Ovary (tissue), 9 donors: ENCODE data around the gene RGS17. TPM values are rescaled to one million over a fixed set of nuclear protein-coding genes. Genes with fewer than 3 reads are reported as not detected.
"Not testable (repeated sequence)": the region's sequence is repeated elsewhere in the genome, so short reads cannot be mapped to it uniquely, and the experiment has no call there.

Source experiments
- DNase-seq, 5 donors: peaks; one replicate each; pipeline ENCODE4 v3.0.0-alpha.2; 2019 to 2020
- H3K27ac ChIP-seq, 2 donors: fragments of 200-600 bp; one replicate each; pipeline versions ENCODE4 v1.5.1 to v1.8.0; 2019 to 2022
- H3K27me3 ChIP-seq: fragments of 200-600 bp; one replicate; pipeline ENCODE4 v1.8.0; 2022
- H3K36me3 ChIP-seq: fragments of 200-600 bp; sonication (generic); one replicate; pipeline ENCODE4 v1.5.1; 2019
- H3K4me1 ChIP-seq: one replicate; pipeline ENCODE4 v1.8.1; 2013; ENCODE audit warnings: mild to moderate bottlenecking, moderate library complexity; ENCODE audit not compliant: insufficient read depth
- H3K4me3 ChIP-seq: fragments of 200-600 bp; sonication (generic); one replicate; pipeline ENCODE4 v1.5.1; 2017
- H3K9me3 ChIP-seq, 2 donors: fragments of 200-600 bp in 1 of 2; sonication (generic) in 1 of 2; one replicate each; pipeline versions ENCODE4 v1.5.1 to v1.8.1; 2013 to 2019; ENCODE audit warnings: mild to moderate bottlenecking in 1 of 2, moderate library complexity in 1 of 2
- CTCF ChIP-seq, 3 donors: fragments of 450-650 bp in 2 of 3; fragments of 200-600 bp in 1 of 3; IDR thresholded peaks; one replicate each; pipeline versions ENCODE4 v1.5.1 to v1.8.0; 2016 to 2022; ENCODE audit warnings: antibody characterized with exemption in 3 of 3, mild to moderate bottlenecking in 1 of 3
- EP300 ChIP-seq: sonication (generic); formaldehyde crosslinking; IDR thresholded peaks from one replicate; pipeline ENCODE4 v1.6.1; 2017; ENCODE audit warnings: antibody characterized with exemption
- POLR2A ChIP-seq: fragments of 450-650 bp; IDR thresholded peaks from one replicate; pipeline ENCODE4 v1.6.1; 2017; ENCODE audit warnings: antibody characterized with exemption, mild to moderate bottlenecking, moderate library complexity
- WGBS, 3 donors: extraction: QIAGEN DNeasy Blood & Tissue Kit in 1 of 3; methylation state at CpG; one replicate each; pipeline versions ENCODE4 v1.1.5 to v1.1.7; 2013 to 2017; 5-methylcytosine and 5-hydroxymethylcytosine counted together
- intact Hi-C, 4 donors: fragments of 100-400 bp; cut with DNase I; formaldehyde crosslinking; loops; one replicate each; pipeline versions ENCODE4 v1.11.0 to v1.15.1; 2022 to 2023
- polyA plus RNA-seq, 2 donors: library from polyadenylated mRNA; stranded (reverse); fragments of 200-250 nt in 1 of 2; fragments of 350-450 nt in 1 of 2; fragmentation: Illumina TruSeq in 1 of 2; extraction: RNeasy Lipid Tissue Mini Kit (QIAGEN cat#74804) in 1 of 2; gene quantifications; one replicate each; pipeline ENCODE4 v1.2.3, GENCODE V29; 2013 to 2014
- total RNA-seq, 7 donors: library from RNA; depleted of rRNA in 2 of 7; stranded (reverse); fragments of >200 nt in 2 of 7; fragmentation: NEBNext Ultra II Directional in 3 of 7; extraction: Animal tissue kit (Norgen Biotek cat#: 25700) in 3 of 7; gene quantifications; one replicate each; pipeline versions ENCODE4 v1.1.0 to v1.2.4, GENCODE V29; 2016 to 2023
- donor health status: DM: no; HTN: no; CAD: no; lungs with moderate emphysema.
- donor health status: DM: no; HTN: no; CAD: no.
- donor health status: Bipolar disorder and iron deficiency.
- donor health status: DM: yes; HTN: yes; CAD: no.
- donor health status: DM: no; HTN: no; CAD: no.
- donor health status: DM: yes; HTN: yes; CAD: no.

RGS17 gene
- total and polyA plus RNA-seq, 9 donors, result 0.30 to 0.95 (median 0.46) TPM

DNA sequence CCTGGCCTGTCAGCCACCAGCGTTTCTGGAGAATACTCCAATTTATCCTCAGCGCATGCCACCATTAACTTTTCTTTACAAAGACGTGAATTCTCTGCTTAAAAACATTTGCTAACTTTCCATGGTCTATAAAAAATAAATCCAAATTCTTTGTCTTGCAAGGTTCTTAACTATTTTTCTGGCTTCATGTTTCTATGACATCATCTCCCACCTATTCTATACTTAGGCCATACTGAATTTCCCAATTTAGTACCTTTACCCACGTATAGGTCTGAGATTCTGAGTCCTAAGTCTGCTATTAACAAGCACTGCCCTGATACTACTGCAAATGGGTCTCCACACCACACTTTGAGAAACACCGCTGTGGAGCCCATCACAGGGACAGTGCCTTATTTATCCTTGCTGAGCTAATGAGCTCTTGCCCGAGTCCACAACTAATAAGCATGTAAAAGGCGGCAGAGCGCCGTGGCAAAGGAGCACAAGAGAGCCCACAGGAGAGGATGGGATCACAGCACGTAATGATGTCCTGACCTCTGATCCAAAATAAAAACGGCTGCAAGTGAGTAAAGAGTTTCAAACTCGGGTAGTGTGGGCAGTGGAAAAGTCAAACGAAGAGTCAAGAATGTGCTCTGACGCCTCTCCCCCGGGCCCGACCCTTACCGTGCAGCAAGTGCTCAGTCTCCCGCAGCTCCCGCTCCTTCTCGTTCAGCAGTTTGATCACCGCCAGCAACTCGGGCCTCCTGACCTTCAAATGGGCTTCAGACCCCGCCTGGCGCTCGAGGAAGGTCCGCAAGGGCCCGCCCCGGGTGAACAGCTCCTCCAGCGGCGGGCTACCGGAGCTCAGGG, 129.1 kb downstream of the RGS17 start:
- Histone ChIP-seq H3K27ac (peak overlapping the region; percentile 68 to 76), H3K36me3 (no peaks in the 10 kb centered on the region), H3K9me3 (no peaks in the 10 kb centered on the region), H3K27me3 (no peaks in the 10 kb centered on the region), H3K4me3 (peak overlapping the region; percentile 59), H3K4me1 (peaks cover 7% of the 10 kb centered on the region)
- peak in 1 of 5 donors; percentile 10 for DNase-seq
- WGBS, 3 donors, result 2 to 3% (median 2%) methylated on average over 26 to 31 of the region's 31 CpGs
- intact Hi-C loops, result loop anchor here in 1 of 4 donors (2.0 kb wide), 1 partner anchor 19 kb away; the partner anchor contains the start of gene FBXO5
- TF ChIP-seq CTCF (IDR thresholded peaks at IDR 0.05) (no peak), EP300 (no peak), POLR2A (no peak)

GRCh38 chr6:153000790-153001189, 130.3 kb downstream of the RGS17 start:
- intact Hi-C loops, H3K4me1 ChIP-seq: not testable (repeated sequence)
- WGBS, 3 donors, result 94 to 96% (median 95%) methylated on average over 9 of the region's 9 CpGs

DNA sequence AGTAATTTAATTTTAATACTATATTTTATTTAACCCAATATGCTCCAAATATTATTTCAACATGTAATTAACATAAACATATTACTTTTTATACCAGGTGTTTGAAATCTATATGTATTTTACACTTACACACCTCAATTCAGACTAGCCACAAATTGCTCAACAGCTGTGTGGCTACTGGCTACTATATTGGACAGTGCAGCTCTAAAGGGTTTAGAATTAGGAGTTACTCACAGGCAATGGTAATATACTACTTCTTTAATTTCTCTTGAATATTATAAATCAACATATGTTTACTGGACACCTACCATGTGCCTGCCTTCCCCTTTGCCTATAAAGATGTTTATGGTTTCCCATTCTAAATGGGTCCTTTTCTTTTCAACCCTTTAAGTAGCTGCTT, 130.8 kb downstream of the RGS17 start:
- DNase-seq, result no peak
- Histone ChIP-seq H3K4me1 (peaks cover 7% of the 10 kb centered on the region), H3K4me3 (no peak overlapping the region), H3K9me3 (no peaks in the 10 kb centered on the region), H3K27ac (no peak overlapping the region), H3K36me3 (no peaks in the 10 kb centered on the region), H3K27me3 (no peaks in the 10 kb centered on the region)
- intact Hi-C loops, result no loop called here
- TF ChIP-seq EP300, result no peak
- no peak for TF ChIP-seq CTCF (IDR thresholded peaks at IDR 0.05)
- TF ChIP-seq POLR2A, result no peak

More at GRCh38 chr6:153000790-153001189, 130.3 kb downstream of the RGS17 start:
- H3K27ac ChIP-seq, DNase-seq, H3K9me3 ChIP-seq, H3K27me3 ChIP-seq, H3K4me3 ChIP-seq, H3K36me3 ChIP-seq: not testable (repeated sequence)

DNA sequence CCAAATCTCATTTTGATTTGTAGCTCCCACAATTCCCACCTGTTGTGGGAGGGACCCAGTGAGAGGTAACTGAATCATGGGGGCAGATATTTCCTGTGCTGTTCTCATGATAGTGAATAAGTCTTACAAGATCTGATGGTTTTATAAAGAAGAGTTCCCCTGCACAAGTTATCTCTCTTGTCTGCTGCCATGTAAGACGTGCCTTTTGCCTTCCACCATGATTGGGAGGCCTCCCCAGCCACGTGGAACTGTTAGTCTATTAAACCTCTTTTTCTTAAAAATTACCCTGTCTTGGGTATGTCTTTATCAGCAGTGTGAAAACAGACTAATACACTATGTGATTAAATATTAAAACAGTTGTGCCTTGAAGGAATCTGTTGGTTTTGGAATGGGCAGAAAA, 131.5 kb downstream of the RGS17 start:
- H3K4me1 ChIP-seq, H3K27ac ChIP-seq, DNase-seq, H3K27me3 ChIP-seq, H3K9me3 ChIP-seq, H3K36me3 ChIP-seq, intact Hi-C loops, H3K4me3 ChIP-seq: not testable (repeated sequence)
- 19 to 21% (median 20%) methylated on average over 2 of the region's 2 CpGs for WGBS, 3 donors

GRCh38 chr6:152993847-152994246, 137.2 kb downstream of the RGS17 start:
- intact Hi-C loops, result no loop called here
- H3K4me3 ChIP-seq, result no peak overlapping the region

More at GRCh38 chr6:152993847-152994246, 137.2 kb downstream of the RGS17 start:
- no peak for DNase-seq
- no peak overlapping the region for H3K27ac ChIP-seq
- TF ChIP-seq CTCF (IDR thresholded peaks at IDR 0.05), result no peak
- TF ChIP-seq EP300, result no peak
- no peak for TF ChIP-seq POLR2A
- H3K36me3 ChIP-seq, result no peaks in the 10 kb centered on the region
- no peaks in the 10 kb centered on the region for H3K27me3 ChIP-seq
- no peaks in the 10 kb centered on the region for H3K9me3 ChIP-seq
- no peaks in the 10 kb centered on the region for H3K4me1 ChIP-seq
